GM19099 (cell line): Measurements from ENCODE around the gene TCF7L2.

Source experiments
- POLR2A ChIP-seq: IDR thresholded peaks from 3 replicates; pipeline ENCODE4 v1.6.1; 2011; ENCODE audit warnings: low read depth; ENCODE audit not compliant: insufficient read length; ENCODE audit errors: extremely low read depth

Gene TCF7L2

GRCh38 chr10:113058523-113059370 is 108.7 kb downstream of the TCF7L2 start:
- TF ChIP-seq POLR2A, result no peak

GRCh38 chr10:113059371-113059780 is 109.3 kb downstream of the TCF7L2 start:
- TF ChIP-seq POLR2A, result no peak

- no peak for TF ChIP-seq POLR2A
These were observed 110.4 kb downstream of the TCF7L2 start for GRCh38 chr10:113060201-113061053.

- no peak for TF ChIP-seq POLR2A
These were observed 111.0 kb downstream of the TCF7L2 start for GRCh38 chr10:113061054-113061430.

- TF ChIP-seq POLR2A, result no peak
These were observed 111.5 kb downstream of the TCF7L2 start for GRCh38 chr10:113061557-113061956.

- TF ChIP-seq POLR2A, result no peak
These were observed 113.3 kb downstream of the TCF7L2 start for GRCh38 chr10:113063043-113063967.

DNA sequence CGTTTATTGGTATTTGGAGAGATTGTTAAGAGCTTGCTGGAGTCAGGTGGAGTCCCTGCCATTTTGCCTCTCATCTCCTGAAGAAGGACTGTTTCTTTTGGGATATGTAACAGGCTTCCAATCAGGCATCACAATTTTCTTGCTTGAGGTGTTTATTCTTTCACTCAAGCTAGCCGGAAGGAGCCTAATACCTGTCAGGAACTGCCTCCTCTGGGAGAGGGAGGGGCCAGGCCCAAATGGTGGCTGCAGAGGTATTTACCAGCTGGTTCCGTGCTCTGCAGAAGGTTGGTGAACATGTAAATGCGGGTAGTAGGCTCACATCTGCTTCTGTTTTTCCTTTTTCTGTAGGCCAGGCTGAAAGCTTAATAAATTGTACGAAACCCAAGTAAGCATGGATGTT is 114.0 kb downstream of the TCF7L2 start:
- TF ChIP-seq POLR2A, result no peak

DNA sequence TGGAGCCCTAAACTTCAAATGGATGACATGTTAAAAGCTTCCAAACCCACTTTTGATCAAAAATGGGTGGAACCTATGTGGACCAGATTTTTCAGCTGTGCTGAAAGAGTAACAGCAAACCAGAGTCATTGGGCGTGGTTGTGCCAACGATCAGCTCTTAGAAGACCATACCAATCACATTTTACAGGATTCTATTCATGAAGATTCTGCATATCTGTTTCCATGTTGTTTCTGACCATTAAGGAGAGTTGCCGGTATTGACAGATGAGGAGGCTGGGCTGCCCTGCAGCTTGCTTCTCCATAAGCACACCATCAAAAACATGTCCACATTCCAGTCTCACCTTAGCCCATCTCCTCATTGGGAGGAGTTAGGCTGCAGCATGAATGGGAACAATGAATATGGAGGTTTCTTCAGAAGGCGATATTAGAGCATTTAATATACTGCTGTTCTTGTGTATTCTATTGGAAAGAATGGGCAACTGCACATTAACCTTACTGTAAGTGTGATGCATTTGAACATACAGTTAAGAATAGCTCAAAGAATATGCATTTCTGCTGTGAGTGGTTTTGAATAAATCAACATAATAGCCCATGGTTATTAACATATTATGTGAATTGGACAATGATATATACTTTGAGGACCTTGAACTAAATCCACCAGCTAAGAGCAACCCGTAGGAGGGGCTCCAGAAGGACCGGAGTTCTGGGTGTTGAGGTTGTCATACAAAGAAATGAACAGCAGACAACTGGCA is 116.7 kb downstream of the TCF7L2 start:
- no peak for TF ChIP-seq POLR2A

DNA sequence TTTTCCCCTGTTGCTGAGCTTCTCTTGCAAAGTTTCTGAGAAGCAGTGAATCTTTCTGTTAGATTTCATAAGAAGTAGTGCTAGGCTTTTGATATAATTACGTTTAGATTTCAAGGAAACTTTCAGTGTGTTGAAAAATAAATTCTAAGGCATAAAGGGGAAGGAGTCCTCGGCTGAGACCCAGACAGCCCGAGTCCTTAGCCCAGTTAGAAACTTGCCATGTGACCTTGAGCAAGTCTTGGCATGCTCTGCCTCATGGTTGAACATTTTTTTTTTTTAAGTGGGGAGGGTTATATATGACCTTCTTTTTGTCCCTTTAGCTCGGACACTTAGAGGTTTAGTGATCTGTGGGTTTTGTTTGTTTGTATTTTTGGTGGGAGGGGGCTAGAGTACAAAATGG is 117.5 kb downstream of the TCF7L2 start:
- no peak for TF ChIP-seq POLR2A

DNA sequence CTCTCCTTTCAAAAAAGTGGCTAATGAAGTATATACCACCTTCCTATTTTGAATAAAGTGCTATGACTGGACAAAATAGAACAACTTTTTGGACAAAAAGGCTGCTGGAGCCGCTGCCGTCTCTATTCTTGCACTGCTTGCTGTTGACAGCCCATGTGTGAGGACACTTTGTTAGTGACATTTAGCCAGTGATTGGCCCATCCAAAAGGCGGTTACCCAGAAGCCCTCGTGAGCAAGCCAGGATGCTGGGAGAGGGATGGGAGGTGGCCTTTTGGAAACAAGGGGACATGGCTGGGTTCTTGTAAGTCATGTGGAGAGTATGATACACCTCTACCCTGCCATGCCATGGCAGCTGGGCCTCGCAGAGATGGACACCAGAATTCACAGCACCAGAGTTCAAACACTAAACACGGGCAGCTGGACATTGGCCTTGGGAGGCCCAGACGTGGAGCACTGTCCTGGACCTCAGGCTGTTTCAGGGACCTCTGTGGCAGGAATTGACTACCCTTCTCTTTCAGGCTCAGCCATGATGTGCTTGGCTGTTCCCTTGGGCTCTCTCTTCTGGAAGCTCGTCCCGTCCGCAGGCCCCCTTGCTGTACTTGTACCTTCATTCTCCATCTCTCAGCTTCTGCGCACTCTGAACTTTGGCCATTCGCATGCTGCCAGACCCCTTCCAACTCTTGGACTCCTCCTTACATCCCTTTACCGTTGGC is 118.3 kb downstream of the TCF7L2 start:
- TF ChIP-seq POLR2A, result no peak

GRCh38 chr10:113069595-113069994 is 119.5 kb downstream of the TCF7L2 start:
- TF ChIP-seq POLR2A, result no peak

- no peak for TF ChIP-seq POLR2A
These were observed 121.4 kb downstream of the TCF7L2 start for GRCh38 chr10:113071446-113071845.

DNA sequence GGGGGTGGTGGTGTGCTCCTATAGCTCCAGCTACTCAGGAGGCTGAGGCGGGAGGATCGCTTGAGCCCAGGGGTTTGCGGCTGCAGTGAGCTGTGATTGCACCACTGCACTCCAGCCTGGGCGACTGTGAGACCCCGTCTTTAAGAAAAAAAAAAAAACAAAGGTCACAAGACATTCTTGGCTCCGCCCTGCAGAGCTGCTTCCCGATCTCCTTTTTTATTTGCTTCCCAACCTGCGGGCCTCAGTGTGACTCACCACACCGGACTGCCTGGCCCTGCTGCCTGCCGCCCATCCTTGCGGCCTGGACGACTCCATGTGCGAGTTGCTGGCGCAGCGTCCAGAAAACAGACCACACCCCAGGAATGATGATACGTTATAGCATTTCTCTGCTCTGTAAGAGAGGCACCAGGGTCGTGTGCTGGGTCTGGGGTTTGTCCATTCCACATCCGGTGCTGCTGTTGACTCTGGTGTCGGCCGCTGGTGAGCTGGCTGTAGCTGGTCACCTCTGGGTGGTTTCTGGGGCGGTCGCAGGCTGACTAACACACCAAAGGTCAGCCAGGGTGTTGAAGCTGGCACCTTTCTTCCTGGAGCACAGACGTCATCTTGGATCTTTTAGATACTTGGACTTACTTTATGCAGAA is 123.6 kb downstream of the TCF7L2 start:
- no peak for TF ChIP-seq POLR2A
